HK-2 (cell line): ENCODE data around the gene CSH2.
"Not testable (repeated sequence)": the region's sequence is repeated elsewhere in the genome, so short reads cannot be mapped to it uniquely, and the experiment has no call there.

Experiments
- DNase-seq: peaks from one replicate; pipeline ENCODE4 v3.0.0-alpha.2; 2018; ENCODE audit not compliant: unreplicated experiment

Gene CSH2

DNA sequence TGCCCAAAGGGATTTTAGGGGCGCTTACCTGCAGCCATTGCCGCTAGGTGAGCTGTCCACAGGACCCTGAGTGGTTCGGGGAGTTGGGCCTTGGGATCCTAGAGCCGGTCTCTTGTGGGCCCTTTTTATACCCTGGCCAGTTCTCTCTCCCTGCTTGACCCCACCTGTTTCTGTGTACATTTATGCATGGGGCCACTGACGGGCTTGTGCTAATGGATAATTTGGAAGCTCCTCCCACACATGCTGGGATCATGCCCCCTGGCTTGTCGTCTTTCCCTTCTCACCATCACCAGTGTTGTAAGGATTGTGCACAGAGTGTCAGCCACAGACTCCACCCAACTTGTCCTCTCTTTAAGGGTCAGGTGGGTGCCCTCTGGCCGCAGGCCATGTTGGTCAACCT is at the start of gene CSH2:
CSH2 (minus strand) TSS at position 101 of the 400 bp plus-strand sequence; CDS start at position 38, 63 bp downstream.
- not testable (repeated sequence) for DNase-seq

DNA sequence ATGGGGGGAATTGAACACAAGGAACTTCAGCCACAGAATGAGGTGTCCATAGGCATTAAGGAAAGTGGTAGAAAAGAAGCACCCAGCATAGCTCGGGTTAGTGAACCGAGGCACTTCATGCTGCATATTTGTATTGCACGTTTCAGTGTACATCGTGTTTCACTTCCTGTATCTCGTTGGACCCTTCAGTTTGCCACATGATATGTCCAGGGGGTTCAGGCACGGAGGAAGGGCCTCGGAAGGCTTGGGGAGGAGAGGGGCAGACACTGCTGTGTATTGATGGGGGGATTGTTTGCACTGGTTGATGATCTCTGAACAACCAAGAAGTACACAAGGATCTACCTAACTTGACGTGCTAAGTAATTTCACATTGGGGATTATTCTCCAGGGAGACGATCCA is 48.9 kb upstream of the CSH2 start:
- DNase-seq = not testable (repeated sequence)

DNA sequence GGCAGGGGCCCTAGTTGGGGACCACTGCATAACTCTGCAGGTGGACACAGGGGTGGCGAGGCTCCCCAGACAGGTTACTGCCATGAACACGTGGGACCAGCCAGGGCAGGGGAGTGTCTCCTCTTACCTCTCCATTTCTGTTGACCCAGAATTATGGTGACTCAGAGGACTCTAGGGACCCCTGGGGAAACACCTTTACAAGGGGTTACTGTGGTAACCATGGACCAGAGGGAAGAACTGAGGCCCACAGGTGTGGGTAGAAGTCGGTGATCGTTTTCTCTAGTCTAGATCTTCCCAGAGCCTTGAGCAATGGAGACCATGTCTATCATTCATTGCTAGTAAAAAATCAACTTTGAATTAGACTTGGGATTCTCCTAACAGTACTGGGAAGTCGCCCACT is 47.3 kb upstream of the CSH2 start:
- not testable (repeated sequence) for DNase-seq

- not testable (repeated sequence) for DNase-seq
Observed at GRCh38 chr17:63920050-63920449, 46.6 kb upstream of the CSH2 start.

- peak; percentile 58 for DNase-seq
Observed at GRCh38 chr17:63919311-63919723, 45.8 kb upstream of the CSH2 start.

DNA sequence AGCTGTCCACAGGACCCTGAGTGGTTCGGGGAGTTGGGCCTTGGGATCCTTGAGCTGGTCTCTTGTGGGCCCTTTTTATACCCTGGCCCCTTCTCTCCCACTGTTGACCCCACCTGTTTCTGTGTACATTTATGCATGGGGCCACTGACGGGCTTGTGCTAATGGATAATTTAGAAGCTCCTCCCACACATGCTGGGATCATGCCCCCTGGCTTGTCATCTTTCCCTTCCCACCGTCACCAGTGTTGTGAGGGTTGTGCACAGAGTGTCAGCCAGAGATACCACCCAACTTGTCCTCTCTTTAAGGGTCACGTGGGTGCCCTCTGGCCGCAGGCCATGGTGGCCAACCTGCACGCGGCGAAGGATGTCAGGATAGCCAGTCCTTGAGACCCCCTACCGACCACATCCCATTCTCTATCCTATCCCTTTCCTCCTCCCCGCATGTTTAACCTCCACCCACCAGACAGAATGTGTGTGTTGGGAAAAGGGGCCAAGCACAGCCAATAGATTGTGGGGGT is 45.4 kb upstream of the CSH2 start, which contains the start of gene GH1:
GH1 (minus strand) TSS at position 51 of the 517 bp plus-strand sequence. CDS start 63 bp downstream, outside the sequence.
- not testable (repeated sequence) for DNase-seq

DNA sequence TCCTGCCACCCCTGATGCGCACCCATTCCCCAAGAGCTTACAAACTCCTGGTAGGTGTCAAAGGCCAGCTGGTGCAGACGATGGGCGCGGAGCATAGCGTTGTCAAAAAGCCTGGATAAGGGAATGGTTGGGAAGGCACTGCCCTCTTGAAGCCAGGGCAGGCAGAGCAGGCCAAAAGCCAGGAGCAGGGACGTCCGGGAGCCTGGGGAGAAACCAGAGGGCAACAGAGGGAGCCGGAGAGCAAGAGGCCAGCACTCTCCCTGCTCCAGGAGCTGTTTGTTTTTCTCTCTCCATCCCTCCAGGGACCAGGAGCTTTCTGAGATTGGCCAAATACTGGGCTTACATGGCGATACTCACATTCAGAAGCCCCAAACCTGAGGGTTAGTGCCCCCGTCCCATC is 44.8 kb upstream of the CSH2 start:
- DNase-seq = no peak

DNA sequence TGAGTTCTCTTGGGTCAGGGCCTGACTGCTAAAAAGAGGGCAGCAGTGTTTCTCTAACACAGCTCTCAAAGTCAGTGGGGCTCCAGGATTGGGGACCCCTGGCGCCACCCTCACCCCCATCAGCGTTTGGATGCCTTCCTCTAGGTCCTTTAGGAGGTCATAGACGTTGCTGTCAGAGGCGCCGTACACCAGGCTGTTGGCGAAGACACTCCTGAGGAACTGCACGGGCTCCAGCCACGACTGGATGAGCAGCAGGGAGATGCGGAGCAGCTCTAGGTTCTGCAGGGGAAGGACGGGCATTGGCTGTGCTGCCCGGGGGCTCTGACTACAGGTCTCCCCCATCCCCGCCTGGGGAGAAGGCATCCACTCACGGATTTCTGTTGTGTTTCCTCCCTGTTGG is 44.2 kb upstream of the CSH2 start:
- no peak for DNase-seq

- not testable (repeated sequence) for DNase-seq
Observed at GRCh38 chr17:63917206-63917605, 43.7 kb upstream of the CSH2 start.

GRCh38 chr17:63916566-63917185 is 43.2 kb upstream of the CSH2 start:
- no peak for DNase-seq

- not testable (repeated sequence) for DNase-seq
Observed at GRCh38 chr17:63915753-63916152, 42.3 kb upstream of the CSH2 start.

GRCh38 chr17:63914471-63914870 is 41.0 kb upstream of the CSH2 start:
- no peak for DNase-seq

GRCh38 chr17:63911657-63912100 is 38.2 kb upstream of the CSH2 start:
- DNase-seq = peak; percentile 51

- no peak for DNase-seq
Observed at GRCh38 chr17:63911041-63911635, 37.7 kb upstream of the CSH2 start, which contains the start of gene CSHL1. Gene CSHL1 (minus strand): TSS chr17:63911258. CDS start chr17:63911196, 62 bp downstream.

GRCh38 chr17:63910096-63910495 is 36.6 kb upstream of the CSH2 start:
- no peak for DNase-seq

DNA sequence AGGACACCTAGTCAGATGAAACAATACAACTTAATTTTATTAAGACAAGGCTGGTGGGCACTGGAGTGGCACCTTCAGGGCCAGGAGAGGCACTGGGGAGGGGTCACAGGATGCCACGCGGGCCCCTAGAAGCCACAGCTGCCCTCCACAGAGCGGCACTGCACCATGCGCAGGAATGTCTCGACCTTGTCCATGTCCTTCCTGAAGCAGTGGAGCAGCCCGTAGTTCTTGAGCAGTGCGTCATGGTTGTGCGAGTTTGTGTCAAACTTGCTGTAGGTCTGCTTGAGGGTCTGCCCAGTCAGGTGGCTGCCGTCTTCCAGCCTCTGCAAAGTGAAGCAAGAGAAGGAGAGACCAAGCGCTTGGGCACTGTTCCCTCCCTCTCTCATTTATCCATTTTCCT is 36.1 kb upstream of the CSH2 start:
- DNase-seq = not testable (repeated sequence)

GRCh38 chr17:63907161-63907778 is 33.8 kb upstream of the CSH2 start:
- not testable (repeated sequence) for DNase-seq

- DNase-seq = not testable (repeated sequence)
Observed at GRCh38 chr17:63904796-63905195, 31.3 kb upstream of the CSH2 start.

DNA sequence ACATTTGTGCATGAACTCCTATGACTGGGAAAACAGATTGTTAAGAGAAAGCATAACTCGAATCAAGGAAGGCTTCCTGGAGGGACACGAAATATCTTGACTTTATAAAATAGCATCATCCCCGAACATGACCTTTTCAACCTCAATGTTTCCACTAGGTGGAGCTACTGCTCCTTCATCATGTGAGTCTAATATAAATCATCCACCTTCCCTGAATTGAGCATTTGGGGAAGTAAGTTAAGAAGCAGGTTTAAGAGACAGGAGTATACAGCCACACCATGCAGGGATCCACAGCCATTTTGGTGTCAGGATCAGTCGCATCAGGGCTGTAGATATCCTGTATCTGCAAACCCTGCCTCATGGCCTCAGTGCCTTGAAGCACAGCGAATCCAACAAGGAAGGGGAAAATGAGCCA is 30.3 kb upstream of the CSH2 start:
- not testable (repeated sequence) for DNase-seq

DNA sequence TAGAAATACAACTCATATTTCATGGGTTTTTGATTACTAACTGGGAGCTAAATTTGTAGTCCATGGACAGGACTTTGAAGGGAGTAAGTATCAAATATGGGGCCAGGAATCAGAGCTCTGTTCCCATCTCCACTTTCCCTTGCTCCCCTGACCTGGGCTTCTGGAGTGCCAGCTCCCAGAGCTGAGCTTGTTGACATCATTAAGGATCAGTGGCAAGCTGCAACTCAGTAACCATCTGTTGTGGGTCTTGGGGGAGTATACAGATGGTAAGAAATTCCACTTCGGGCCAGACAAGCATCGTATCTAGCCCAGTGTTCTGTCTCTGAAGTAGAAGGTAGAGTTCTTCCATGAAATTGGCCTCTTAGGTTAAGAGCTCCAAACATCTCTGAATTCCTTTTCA is 28.5 kb upstream of the CSH2 start:
- DNase-seq = not testable (repeated sequence)

GRCh38 chr17:63898899-63899798 is 25.7 kb upstream of the CSH2 start:
- DNase-seq = not testable (repeated sequence)
